GM10266 (cell line): ENCODE results near the gene SRGAP1.
A peak's percentile ranks its signal among the peaks of the same experiment; 100 is the strongest.

ENCODE experiments used
- DNase-seq: peaks from one replicate; pipeline ENCODE4 v3.0.0; 2012; ENCODE audit errors: extremely low spot score
- TF ChIP-seq, protein P1 (sequence below): IDR thresholded peaks from 2 replicates; pipeline ENCODE4 v1.5.1; 2012; ENCODE audit warnings: mild to moderate bottlenecking, low read depth; ENCODE audit not compliant: control insufficient read depth, insufficient read depth; ENCODE audit errors: missing control alignments

SRGAP1 gene

DNA sequence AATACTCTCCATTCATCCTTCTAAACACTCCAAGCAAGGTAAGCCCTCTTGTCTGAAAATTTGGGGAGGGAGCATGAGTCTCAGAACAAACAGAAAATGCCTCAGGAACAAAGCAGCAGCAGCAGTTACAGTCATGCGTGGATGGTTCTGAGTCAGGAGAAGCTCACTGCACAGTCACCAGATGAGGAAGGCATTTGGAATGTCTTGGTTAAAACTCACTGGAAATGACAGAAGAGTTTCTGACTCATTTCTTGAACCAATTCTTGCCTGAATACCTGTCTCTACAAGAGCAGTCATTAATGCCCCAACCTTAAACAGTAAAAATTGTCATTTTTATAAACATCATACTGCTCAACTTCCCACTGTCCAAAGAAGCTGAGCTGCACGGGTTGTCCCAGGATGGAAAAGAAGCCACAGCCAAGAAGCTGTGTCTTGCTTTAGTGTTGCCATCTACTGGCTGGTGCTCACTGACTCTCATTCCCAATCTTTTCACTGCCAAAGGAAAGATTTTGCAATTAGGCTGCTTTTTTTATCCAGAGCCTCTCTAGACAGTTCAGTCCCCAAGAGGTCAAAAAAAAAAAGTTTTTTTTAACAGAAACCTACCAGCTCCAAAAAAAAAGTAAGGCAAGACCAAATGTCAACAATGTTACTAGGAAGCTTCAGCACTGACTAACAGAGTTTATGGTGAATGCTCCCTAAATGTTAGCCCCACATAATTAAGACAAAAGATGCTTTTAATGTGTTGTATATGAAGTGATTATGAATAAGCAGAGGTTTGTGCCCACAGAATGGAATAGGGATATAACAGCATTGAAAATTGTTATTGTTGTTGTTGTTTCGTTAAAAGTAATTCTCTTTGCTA lies 337.2 kb downstream of the SRGAP1 start:
- TF ChIP-seq, protein P1, sequence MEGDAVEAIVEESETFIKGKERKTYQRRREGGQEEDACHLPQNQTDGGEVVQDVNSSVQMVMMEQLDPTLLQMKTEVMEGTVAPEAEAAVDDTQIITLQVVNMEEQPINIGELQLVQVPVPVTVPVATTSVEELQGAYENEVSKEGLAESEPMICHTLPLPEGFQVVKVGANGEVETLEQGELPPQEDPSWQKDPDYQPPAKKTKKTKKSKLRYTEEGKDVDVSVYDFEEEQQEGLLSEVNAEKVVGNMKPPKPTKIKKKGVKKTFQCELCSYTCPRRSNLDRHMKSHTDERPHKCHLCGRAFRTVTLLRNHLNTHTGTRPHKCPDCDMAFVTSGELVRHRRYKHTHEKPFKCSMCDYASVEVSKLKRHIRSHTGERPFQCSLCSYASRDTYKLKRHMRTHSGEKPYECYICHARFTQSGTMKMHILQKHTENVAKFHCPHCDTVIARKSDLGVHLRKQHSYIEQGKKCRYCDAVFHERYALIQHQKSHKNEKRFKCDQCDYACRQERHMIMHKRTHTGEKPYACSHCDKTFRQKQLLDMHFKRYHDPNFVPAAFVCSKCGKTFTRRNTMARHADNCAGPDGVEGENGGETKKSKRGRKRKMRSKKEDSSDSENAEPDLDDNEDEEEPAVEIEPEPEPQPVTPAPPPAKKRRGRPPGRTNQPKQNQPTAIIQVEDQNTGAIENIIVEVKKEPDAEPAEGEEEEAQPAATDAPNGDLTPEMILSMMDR = peak; percentile 48
- DNase-seq = no peak

DNA sequence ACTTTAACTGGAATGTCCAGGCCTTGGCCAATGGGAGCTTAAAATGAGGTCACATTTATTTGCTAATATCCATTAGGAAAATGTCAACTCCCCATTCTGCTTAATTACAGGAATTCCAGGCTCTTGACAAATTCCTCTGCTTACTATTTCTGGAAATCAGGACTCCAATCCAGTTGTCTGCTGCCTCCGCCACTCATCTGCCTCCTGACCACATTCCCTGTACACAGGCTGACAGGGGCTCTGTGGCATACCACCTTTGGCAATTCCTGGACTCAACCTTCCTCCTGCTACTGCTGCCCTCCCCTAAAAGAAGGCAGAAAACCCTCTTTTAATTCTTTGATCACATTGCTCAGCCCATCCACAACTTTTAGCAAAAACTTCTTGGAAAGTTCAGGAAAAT lies 339.7 kb downstream of the SRGAP1 start:
- TF ChIP-seq, protein P1 = no peak
- no peak for DNase-seq

DNA sequence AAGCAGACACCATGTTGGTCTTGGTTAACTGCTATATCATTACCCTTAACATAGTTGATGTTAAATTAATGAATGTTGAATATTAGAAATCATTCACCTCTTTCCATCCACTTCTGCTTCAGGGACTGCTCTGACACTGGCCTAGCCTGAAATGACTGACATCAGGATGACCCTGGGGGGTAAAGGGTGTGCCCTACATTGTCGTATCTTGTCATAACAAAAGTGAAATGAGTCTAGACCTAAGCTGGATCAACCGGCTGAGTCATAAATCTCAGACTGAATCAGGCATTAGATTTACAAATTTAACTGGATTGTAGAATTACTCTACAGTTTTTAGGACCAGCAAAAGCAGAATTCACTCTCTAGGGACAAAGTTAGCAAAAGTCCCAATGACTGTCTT lies 342.3 kb downstream of the SRGAP1 start:
- TF ChIP-seq, protein P1 = no peak
- no peak for DNase-seq

DNA sequence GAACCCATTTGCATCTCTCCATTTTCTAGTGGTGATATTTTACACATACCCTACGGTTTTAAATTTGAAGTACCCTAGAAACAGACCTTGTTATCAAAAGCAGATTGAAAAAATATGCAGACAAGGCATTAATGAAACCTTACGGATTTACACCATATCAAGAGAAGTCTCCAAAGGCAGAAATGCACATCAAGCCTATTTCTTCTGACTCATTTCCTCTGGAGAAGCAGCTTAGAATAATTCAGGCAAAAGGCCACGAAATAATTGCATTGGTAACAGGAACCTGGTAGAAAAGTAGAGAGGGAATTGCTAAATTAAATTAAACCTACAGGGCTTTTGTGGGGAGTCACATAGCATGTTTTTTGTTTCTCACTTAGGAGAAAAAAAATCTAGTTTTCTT lies 342.9 kb downstream of the SRGAP1 start:
- DNase-seq = no peak

DNA sequence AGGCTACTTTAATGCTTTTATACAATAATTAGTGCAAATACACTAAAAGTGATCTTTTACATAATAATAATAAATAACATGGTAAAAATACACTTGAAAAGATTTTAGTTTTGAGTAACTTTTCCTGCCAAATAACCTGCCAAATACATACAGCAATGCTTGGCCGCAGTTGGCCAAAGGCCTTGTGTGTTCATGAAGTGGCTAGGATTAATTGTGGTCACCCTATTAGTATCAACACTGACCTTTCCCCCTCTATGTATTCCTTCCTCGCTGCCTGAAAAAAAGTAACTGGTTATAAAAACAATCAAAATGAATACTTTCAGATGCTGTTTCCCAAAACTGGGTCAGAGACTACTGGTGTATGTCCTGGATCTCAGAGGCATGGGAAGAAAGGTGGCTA lies 343.3 kb downstream of the SRGAP1 start:
- TF ChIP-seq, protein P1 = no peak
- DNase-seq = no peak

More for the DNA sequence above, 342.9 kb downstream of the SRGAP1 start:
- TF ChIP-seq, protein P1 = no peak

DNA sequence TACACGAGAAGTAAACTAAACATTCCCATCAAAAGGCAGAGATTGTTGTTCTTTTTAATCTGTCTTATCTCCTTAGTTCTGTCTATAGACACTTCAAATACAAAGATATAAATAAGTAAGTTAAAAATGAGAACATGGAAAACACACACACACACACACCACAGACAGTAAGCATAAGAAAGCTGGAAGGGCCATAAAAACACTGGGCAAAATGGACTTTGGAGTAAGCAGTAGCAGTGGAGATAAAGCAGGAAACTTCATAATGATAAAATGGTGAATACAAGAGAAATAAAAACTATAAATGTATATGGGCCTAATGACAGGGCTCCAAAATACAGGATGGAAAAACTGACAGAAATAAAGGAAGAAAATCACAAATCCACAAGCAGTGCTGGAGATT lies 345.0 kb downstream of the SRGAP1 start:
- DNase-seq = no peak

DNA sequence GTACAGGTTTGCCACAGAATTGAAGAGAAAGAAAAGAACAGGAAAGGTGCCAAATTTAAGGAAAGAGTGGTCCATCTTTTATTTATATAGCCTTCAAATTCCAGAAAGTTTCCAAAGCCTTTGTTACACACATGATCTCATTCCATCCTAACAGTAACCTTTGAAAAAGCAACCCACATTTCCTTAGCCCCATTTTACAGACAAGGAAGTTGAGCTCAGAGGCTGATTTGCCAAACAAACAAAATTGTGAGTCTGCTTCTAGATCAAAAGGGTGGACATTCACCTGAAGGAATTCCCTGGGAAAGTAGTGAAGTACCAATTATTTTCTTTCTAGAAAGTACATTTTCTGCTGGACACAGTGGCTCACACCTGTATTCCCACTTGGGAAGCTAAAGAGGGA lies 345.6 kb downstream of the SRGAP1 start:
- TF ChIP-seq, protein P1 = no peak
- no peak for DNase-seq

More for the DNA sequence above, 345.0 kb downstream of the SRGAP1 start:
- TF ChIP-seq, protein P1 = no peak
